ENCODE results near the gene ZYG11A.

GRCh38 chr1:52836035-52836434 is 6.5 kb upstream of the ZYG11A start:
- TF ChIP-seq CTCF (IDR thresholded peaks at IDR 0.05; ENCODE audit: low read length) (no peak), EZH2 (IDR thresholded peaks at IDR 0.05; ENCODE audit: borderline replicate concordance, low read length) (no peak)
